GM23248 (cell line): Measurements from ENCODE around the gene PHPT1.

Experiments used
- EZH2 ChIP-seq: fragments of 200-600 bp; sonication (generic); IDR thresholded peaks from 2 replicates; pipeline ENCODE4 v1.6.1; 2018; ENCODE audit warnings: antibody characterized with exemption, mild to moderate bottlenecking; ENCODE audit not compliant: insufficient read depth, poor library complexity, severe bottlenecking
- EZH2phosphoT487 ChIP-seq: fragments of 200-600 bp; sonication (generic); IDR thresholded peaks from 2 replicates; pipeline ENCODE4 v1.6.1; 2018; ENCODE audit warnings: antibody characterized with exemption, moderate library complexity, mild to moderate bottlenecking, low read depth; ENCODE audit not compliant: insufficient read depth

DNA sequence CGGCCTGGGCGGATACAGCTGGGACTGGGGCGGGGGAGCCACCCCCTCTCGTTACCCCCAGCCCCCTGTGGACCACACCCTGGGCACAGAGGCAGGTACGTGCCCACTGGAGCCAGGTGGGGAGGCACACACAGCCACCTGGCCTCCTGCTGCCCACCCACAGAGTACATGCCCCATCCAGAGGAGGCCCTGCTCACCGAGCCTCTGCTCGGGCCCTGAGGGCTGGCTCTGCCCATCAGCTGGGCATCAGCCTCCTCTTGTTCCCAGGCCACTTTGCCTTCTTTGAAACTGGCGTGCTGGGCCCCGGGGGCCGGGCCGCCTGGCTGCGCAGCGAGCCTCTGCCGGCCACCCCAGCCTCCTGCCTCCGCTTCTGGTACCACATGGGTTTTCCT, 9.2 kb downstream of the PHPT1 start:
- TF ChIP-seq EZH2 (no peak), EZH2phosphoT487 (no peak)
